ENCODE measurements around the gene SETBP1. TPM values are rescaled to one million over a fixed set of nuclear protein-coding genes. Genes with fewer than 3 reads are reported as not detected.

The SETBP1 gene
- total RNA-seq, 1 experiment from 2014 or later, result 0.23 TPM

GRCh38 chr18:44915213-44915612 lies 234.5 kb downstream of the SETBP1 start:
- DNase-seq (ENCODE audit: low read depth, low spot score), result no peak
- CTCF ChIA-PET, result no interaction called here
- in situ Hi-C loops (cut with HindIII; ENCODE audit: low pct_unique_long_range_greater_than_20kb, low sequenced_read_pairs), result no loop called here
- H3K4me1 ChIP-seq (ENCODE audit: control insufficient read depth, insufficient read depth, low read length), result no peaks in the 10 kb centered on the region
- H3K27me3 ChIP-seq (ENCODE audit: control insufficient read depth, insufficient read depth, low read length), result no peaks in the 10 kb centered on the region
- H3K27ac ChIP-seq (ENCODE audit: low read length), result no peak overlapping the region
- no peak for ATAC-seq
- no TSS peak for BruUV-seq (replicated peaks)
- TF ChIP-seq, protein P1, sequence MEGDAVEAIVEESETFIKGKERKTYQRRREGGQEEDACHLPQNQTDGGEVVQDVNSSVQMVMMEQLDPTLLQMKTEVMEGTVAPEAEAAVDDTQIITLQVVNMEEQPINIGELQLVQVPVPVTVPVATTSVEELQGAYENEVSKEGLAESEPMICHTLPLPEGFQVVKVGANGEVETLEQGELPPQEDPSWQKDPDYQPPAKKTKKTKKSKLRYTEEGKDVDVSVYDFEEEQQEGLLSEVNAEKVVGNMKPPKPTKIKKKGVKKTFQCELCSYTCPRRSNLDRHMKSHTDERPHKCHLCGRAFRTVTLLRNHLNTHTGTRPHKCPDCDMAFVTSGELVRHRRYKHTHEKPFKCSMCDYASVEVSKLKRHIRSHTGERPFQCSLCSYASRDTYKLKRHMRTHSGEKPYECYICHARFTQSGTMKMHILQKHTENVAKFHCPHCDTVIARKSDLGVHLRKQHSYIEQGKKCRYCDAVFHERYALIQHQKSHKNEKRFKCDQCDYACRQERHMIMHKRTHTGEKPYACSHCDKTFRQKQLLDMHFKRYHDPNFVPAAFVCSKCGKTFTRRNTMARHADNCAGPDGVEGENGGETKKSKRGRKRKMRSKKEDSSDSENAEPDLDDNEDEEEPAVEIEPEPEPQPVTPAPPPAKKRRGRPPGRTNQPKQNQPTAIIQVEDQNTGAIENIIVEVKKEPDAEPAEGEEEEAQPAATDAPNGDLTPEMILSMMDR (IDR thresholded peaks at IDR 0.05), result no peak
- TF ChIP-seq POLR2AphosphoS5 (IDR thresholded peaks at IDR 0.05; ENCODE audit: low read depth, low read length) (no peak), TCF7L2 (IDR thresholded peaks at IDR 0.05; ENCODE audit: low read depth, low read length) (no peak), SIN3A (IDR thresholded peaks at IDR 0.05; ENCODE audit: borderline replicate concordance, insufficient read depth, low read depth, low read length) (no peak)
- TF ChIP-seq, protein P2, sequence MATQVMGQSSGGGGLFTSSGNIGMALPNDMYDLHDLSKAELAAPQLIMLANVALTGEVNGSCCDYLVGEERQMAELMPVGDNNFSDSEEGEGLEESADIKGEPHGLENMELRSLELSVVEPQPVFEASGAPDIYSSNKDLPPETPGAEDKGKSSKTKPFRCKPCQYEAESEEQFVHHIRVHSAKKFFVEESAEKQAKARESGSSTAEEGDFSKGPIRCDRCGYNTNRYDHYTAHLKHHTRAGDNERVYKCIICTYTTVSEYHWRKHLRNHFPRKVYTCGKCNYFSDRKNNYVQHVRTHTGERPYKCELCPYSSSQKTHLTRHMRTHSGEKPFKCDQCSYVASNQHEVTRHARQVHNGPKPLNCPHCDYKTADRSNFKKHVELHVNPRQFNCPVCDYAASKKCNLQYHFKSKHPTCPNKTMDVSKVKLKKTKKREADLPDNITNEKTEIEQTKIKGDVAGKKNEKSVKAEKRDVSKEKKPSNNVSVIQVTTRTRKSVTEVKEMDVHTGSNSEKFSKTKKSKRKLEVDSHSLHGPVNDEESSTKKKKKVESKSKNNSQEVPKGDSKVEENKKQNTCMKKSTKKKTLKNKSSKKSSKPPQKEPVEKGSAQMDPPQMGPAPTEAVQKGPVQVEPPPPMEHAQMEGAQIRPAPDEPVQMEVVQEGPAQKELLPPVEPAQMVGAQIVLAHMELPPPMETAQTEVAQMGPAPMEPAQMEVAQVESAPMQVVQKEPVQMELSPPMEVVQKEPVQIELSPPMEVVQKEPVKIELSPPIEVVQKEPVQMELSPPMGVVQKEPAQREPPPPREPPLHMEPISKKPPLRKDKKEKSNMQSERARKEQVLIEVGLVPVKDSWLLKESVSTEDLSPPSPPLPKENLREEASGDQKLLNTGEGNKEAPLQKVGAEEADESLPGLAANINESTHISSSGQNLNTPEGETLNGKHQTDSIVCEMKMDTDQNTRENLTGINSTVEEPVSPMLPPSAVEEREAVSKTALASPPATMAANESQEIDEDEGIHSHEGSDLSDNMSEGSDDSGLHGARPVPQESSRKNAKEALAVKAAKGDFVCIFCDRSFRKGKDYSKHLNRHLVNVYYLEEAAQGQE (IDR thresholded peaks at IDR 0.05; ENCODE audit: insufficient read depth in 1 of 2, low read depth in 2 of 2, low read length in 1 of 2), result no peak
- no peak overlapping the region for H3K4me3 ChIP-seq (ENCODE audit: low read depth in 2 of 2, low read length in 2 of 2)
- no peaks in the 10 kb centered on the region for H3K9me3 ChIP-seq (ENCODE audit: control insufficient read depth, insufficient read depth, low read depth, low read length)
- POLR2A ChIA-PET, result no interaction called here
- intact Hi-C loops (cut with micrococcal nuclease; ENCODE audit: unreplicated experiment), result no loop called here
- no peaks in the 10 kb centered on the region for H3K36me3 ChIP-seq (ENCODE audit: control insufficient read depth, insufficient read depth, low read length)

DNA sequence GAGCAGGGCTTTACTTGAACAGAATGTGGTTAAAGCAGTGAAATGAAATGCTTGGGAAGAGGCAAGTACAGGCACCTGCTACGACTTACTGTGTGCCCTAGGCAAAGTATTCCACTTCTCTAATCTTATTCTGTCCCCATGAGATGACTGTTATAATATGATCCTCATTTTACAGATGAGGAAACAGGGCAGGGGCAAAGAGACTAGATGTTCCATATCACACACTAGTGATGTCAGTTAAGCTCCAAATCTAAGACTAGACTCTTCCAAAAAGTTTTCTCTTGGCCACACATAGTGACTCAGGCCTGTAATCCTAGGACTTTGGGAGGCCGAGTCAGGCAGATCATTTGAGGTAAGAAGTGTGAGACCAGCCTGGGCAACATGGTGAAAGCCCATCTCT lies 235.0 kb downstream of the SETBP1 start:
- no TSS peak for BruUV-seq (replicated peaks)
- in situ Hi-C loops (cut with HindIII; ENCODE audit: low pct_unique_long_range_greater_than_20kb, low sequenced_read_pairs), result no loop called here
- H3K27ac ChIP-seq (ENCODE audit: low read length), result no peak overlapping the region

More for the DNA sequence above, 235.0 kb downstream of the SETBP1 start:
- ATAC-seq (no peak), DNase-seq (ENCODE audit: low read depth, low spot score) (no peak)
- no peaks in the 10 kb centered on the region for H3K27me3 ChIP-seq (ENCODE audit: control insufficient read depth, insufficient read depth, low read length)
- POLR2A ChIA-PET, result no interaction called here
- TF ChIP-seq, protein P2 (IDR thresholded peaks at IDR 0.05; ENCODE audit: insufficient read depth in 1 of 2, low read depth in 2 of 2, low read length in 1 of 2), result no peak
- no peak for TF ChIP-seq SIN3A (IDR thresholded peaks at IDR 0.05; ENCODE audit: borderline replicate concordance, insufficient read depth, low read depth, low read length)
- no peak for TF ChIP-seq POLR2AphosphoS5 (IDR thresholded peaks at IDR 0.05; ENCODE audit: low read depth, low read length)
- no peak for TF ChIP-seq TCF7L2 (IDR thresholded peaks at IDR 0.05; ENCODE audit: low read depth, low read length)
- TF ChIP-seq, protein P1 (IDR thresholded peaks at IDR 0.05), result no peak
- no peak overlapping the region for H3K4me3 ChIP-seq (ENCODE audit: low read depth in 2 of 2, low read length in 2 of 2)
- H3K9me3 ChIP-seq (ENCODE audit: control insufficient read depth, insufficient read depth, low read depth, low read length), result no peaks in the 10 kb centered on the region
- CTCF ChIA-PET, result no interaction called here
- H3K4me1 ChIP-seq (ENCODE audit: control insufficient read depth, insufficient read depth, low read length), result no peaks in the 10 kb centered on the region
- no peaks in the 10 kb centered on the region for H3K36me3 ChIP-seq (ENCODE audit: control insufficient read depth, insufficient read depth, low read length)
- intact Hi-C loops (cut with micrococcal nuclease; ENCODE audit: unreplicated experiment), result no loop called here
